Measurements from ENCODE around the gene TSC22D2.
A peak's percentile ranks its signal among the peaks of the same experiment; 100 is the strongest.

TSC22D2 gene

GRCh38 chr3:150408221-150409124 lies at the start of gene TSC22D2:
Gene TSC22D2, plus strand, starts transcription at chr3:150408298. Its CDS starts 1,053 bp downstream, at chr3:150409351.
- peak; percentile 98 for DNase-seq (ENCODE audit: low read depth)

- DNase-seq (ENCODE audit: low read depth), result no peak
These were observed 48.7 kb upstream of the TSC22D2 start for GRCh38 chr3:150359381-150359780.

DNA sequence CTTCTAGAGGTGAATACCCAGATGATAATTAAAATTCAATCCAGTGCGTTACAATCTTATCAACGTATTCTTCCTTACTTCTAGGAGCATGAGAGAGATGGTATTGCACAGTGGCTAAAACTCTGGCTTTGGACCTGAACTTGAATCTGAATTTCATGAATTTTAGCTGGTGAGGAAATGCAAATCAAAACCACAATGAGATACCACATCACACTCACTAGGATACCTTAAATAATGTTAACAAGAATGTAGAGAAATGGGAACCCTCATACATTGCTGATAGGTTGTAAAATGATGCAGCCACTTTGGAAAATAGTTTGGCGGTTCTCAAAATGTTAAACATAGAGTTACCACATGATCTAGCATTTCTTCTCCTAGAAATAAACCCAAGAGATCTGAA lies 47.1 kb upstream of the TSC22D2 start:
- no peak for DNase-seq (ENCODE audit: low read depth)

GRCh38 chr3:150362515-150363302 lies 45.4 kb upstream of the TSC22D2 start:
- no peak for DNase-seq (ENCODE audit: low read depth)

DNA sequence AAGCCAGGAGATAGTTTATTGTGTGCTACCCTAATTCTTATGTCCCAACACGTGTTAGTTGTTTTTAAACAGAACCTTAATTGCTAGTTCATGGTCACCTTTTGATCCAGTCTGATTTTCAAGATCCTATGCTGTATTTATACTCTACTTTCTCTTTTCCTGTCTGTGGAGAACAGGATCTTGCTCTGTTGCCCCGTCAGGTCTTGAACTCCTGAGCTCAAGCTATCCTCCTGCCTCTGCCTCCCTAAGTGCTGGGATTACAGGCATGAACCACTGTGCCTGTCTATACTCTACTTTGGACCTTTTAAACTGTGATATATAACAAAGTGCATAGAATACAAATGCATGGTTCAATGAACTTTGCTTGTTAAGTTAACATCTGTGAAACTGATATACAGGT lies 44.7 kb upstream of the TSC22D2 start:
- no peak for DNase-seq (ENCODE audit: low read depth)

- no peak for DNase-seq (ENCODE audit: low read depth)
These were observed 42.9 kb upstream of the TSC22D2 start for GRCh38 chr3:150365132-150365604.

DNA sequence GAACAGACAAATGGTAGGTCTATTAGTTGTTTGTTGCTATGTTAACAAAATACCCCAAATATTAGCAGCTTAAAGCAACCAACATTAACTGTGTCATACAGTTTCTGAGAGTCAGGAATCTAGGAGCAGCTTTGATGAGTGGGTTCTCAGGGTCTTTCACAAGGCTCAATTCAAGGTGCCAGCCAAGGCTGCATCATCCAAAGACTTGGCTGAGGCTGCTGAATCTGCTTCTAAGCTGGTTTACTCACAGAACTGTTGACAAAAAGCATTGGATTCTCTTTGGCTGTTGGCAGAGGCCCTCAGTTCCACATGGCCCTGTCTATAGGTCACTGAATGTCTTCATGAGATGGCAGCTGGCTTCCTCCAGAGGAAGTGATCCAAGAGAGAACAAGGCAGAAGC lies 40.3 kb upstream of the TSC22D2 start:
- no peak for DNase-seq (ENCODE audit: low read depth)

- no peak for DNase-seq (ENCODE audit: low read depth)
These were observed 37.9 kb upstream of the TSC22D2 start for GRCh38 chr3:150370122-150370602.

DNA sequence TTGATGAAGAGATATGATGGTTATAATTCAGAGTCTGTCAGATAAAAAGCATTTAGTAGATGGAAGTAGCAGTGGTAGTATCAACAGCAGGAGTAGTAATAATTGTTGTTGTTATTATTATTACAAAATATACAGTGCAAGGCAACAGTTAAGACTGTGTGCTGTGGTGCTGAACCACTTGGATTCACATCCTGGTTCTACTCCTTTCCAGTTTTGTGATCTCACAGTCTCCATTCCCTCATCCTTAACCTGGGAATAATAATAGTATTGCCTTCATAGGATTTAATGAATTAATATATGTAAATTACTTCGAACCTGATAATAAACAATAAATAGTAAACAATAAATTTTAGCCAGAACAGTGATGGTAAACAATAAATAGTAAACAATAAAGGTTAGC lies 37.1 kb upstream of the TSC22D2 start:
- DNase-seq (ENCODE audit: low read depth), result no peak

- no peak for DNase-seq (ENCODE audit: low read depth)
These were observed 36.3 kb upstream of the TSC22D2 start for GRCh38 chr3:150371741-150372254.

DNA sequence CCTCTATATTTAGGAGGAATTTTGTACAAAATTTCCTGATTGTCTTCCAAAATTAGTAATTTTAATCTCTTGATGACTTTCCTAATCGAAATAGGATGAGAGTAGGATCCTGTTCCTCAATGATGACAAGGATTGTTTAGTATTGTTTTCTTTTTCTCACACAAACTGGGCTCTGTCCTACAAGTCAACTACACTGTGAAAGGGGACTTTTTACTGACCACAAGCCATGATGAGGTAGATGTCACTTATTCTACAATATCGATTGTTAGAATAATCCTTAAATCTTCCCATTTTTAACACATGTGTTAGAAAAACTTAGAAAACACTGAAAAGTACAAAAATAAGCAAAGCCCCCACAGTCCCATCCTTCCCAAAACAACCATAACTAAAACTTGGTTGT lies 35.8 kb upstream of the TSC22D2 start:
- no peak for DNase-seq (ENCODE audit: low read depth)

DNA sequence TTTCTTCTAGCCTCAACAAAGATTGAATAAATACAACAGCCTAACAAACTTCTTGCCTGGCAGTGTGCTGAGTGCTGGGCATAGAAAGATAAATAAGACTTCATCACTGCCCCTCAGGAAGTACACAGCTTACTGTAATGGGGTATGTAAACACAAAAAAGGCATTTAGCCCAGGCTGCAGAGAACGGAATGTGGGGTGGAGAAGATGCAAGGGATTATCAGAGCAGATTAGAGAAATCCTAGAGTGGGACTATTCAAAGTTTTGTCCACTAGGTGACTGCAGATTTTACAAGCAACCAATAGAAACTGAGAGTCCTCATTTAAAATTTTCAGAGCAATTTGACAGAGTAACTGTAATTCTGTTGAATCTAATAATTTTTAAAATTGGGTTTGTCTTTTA lies 35.4 kb upstream of the TSC22D2 start:
- DNase-seq (ENCODE audit: low read depth), result no peak

DNA sequence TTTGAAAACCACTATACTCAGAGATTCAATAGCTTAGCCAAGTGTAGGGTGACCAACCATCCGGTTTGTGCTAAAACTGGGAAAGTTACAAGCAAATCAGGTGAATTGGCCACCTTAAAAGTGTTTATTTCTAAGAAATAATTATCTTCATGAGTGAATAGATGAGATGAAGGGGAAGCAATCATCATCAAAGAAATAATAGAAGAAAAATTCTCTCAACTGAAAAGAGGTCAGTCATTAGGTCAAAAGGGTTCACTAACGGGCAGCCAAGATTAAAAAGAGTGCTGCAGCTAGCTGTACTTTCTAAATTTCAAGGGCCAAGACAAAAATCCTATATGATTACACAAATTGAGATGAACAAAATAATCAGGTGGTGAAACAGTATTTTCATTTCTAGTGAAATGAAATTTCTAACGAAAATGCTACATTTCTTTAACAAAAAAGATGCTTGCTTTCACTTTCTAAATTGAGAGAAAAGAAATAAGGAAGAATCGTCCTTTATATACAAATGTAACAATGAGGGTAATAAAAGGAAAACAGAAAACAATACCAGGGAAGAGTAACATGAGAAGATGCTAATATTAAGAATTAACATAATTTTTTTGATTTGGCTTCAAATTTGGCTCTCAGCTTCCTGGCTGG lies 34.7 kb upstream of the TSC22D2 start:
- no peak for DNase-seq (ENCODE audit: low read depth)

DNA sequence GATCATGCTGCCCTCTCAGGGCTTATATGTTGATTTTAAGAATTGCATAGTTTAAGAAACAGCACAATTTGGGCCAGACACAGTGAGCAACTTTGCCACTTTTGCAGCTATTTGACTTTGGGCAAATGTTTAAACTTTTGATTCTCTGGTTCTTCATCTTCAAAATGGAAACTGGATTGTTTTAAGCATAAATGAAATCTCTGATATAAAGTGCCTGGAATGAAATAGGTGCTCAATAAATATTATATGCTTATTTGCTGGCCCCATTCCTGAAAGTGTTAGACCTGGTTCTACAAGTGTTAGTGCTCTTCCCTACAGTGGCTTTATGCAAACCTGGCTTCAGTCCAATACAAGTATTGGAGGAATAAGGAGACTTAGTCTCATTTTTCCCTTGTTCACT lies 33.1 kb upstream of the TSC22D2 start:
- no peak for DNase-seq (ENCODE audit: low read depth)

DNA sequence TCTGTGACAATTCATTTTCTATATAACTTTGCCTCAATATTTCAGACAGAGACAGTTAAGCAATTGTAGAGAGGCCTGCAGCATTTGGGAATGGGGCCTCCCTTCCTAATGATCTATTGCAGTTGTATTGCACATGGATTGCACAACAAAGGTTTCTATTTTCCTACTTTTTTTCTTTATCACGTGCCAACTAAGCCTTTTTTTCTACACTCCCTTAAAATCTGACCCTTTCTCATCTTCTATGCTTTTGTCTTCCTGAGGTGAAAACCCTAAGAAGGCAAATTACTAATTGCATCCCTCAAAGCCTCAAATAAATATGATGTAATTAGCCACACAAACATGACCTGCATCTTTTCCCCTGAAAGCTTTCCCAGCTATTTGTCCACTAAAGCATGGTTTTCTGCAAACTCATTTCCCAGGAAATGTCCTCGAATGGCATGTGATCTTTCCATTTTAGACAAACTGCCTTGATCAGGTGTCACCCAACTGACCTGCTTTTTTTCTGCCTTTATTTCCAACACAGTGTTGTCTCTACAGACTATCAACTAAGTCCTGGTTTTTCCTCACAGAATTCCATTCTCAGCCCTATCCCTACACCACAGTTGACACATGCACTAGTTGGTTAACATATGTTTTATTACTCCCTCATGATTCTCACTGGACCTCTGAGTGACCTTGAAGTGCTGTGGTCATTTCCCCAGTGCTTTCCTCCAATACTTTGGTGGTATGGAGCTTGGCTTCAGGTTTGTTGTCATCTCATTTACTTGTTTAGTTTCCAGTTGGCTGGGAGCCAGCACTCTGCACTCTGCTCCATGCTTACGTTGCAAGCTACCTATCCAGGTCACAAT lies 31.9 kb upstream of the TSC22D2 start:
- no peak for DNase-seq (ENCODE audit: low read depth)

DNA sequence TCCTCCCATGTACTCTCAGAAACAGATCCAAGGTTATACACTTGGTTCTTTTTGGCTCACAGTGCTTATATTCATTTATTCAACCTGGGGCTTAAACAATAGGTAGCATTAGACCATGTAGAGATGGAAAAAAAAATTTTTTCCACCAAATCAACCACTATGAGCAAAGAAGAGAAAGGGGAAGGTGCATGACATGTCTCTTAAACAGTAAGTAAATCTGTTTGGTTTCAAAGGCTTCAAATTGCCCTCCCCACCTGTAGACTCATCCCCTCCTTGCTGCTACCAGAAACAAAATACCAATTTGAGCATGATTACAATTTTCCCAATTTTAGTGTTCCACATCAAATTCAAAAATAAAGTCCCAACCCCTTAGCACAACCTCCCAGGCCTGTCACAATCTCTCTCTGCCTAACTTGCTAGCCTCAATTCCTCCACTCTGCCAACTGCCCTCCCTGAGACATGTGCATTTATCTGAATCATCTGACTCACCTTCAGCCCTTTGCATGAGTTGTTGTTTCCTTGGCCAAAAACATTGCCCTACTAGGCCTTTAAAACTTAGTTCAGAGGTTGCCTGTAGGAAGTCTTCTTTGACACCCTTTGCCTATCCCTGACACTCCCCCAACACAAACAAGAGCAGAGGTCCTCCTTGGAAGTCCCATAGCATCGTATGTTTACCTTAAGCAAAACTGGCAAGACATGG lies 30.3 kb upstream of the TSC22D2 start:
- no peak for DNase-seq (ENCODE audit: low read depth)

DNA sequence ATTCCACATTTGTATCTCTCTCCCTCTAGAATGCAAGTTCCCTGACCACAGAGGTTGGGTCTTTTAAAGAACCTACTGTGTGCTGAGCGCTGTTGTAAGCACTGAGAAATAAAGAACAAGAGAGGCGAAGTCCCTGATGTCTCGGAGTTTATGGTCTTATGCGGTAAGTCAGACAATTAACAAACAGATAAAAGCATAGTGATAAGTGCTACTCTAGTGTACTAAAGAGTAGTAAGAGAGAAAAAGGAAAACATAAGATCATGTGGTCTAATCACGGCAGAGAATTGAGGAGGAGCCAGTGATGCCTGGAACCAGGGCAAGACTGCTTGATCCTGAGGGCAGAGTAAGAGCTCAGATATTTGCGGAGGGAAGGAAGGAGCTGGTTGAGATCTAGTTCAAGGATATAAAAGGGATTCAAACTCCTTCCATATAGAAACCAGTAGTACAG lies 29.8 kb upstream of the TSC22D2 start:
- DNase-seq (ENCODE audit: low read depth), result no peak

DNA sequence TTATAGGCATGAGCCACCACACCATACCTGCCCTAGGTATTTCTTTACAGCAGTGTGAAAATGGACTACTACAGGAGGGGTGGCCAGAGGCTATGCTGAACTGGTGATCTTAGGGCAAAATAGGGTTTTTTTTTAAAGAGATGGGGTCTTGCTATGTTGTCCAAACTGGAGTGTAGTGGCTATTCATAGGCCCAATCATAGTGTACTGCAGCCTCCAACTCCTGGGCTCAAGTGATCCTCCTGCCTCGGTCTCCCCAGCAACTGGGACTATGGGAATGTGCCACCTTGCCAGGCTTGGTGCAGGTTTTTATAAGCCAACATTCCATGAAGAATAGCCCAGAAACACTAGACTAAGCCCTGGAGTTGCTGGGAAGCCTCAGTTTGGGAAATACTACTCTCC lies 28.6 kb upstream of the TSC22D2 start:
- DNase-seq (ENCODE audit: low read depth), result no peak

GRCh38 chr3:150384296-150385212 lies 23.5 kb upstream of the TSC22D2 start:
- no peak for DNase-seq (ENCODE audit: low read depth)
